Duodenal mucosa (tissue), 2 donors: ENCODE results near the gene NABP1.

Source experiments
- H3K27ac ChIP-seq: one replicate; pipeline ENCODE4 v1.7.0; 2013; ENCODE audit warnings: low read depth, low read length
- H3K27me3 ChIP-seq, 2 donors: one replicate each; pipeline ENCODE4 v1.7.0; 2013; ENCODE audit warnings: low read length in 2 of 2, control low read depth in 1 of 2; ENCODE audit not compliant: insufficient read depth in 2 of 2, control insufficient read depth in 1 of 2
- H3K36me3 ChIP-seq, 2 donors: one replicate each; pipeline ENCODE4 v1.7.0; 2013; ENCODE audit warnings: low read length in 2 of 2, control low read depth in 1 of 2; ENCODE audit not compliant: insufficient read depth in 2 of 2, control insufficient read depth in 1 of 2
- H3K4me1 ChIP-seq, 2 donors: one replicate each; pipeline ENCODE4 v1.7.0; 2013; ENCODE audit warnings: low read length in 2 of 2, control low read depth in 1 of 2; ENCODE audit not compliant: insufficient read depth in 2 of 2, control insufficient read depth in 1 of 2
- H3K4me3 ChIP-seq, 2 donors: one replicate each; pipeline ENCODE4 v1.7.0; 2013; ENCODE audit warnings: low read length in 2 of 2, low read depth in 1 of 2
- H3K9ac ChIP-seq, 2 donors: one replicate each; pipeline ENCODE4 v1.7.0; 2013; ENCODE audit warnings: low read length in 2 of 2, low read depth in 1 of 2
- H3K9me3 ChIP-seq, 2 donors: one replicate each; pipeline ENCODE4 v1.7.0; 2013; ENCODE audit warnings: low read length in 2 of 2, control low read depth in 1 of 2; ENCODE audit not compliant: control insufficient read depth in 1 of 2

NABP1 gene, protein sequence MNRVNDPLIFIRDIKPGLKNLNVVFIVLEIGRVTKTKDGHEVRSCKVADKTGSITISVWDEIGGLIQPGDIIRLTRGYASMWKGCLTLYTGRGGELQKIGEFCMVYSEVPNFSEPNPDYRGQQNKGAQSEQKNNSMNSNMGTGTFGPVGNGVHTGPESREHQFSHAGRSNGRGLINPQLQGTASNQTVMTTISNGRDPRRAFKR

DNA sequence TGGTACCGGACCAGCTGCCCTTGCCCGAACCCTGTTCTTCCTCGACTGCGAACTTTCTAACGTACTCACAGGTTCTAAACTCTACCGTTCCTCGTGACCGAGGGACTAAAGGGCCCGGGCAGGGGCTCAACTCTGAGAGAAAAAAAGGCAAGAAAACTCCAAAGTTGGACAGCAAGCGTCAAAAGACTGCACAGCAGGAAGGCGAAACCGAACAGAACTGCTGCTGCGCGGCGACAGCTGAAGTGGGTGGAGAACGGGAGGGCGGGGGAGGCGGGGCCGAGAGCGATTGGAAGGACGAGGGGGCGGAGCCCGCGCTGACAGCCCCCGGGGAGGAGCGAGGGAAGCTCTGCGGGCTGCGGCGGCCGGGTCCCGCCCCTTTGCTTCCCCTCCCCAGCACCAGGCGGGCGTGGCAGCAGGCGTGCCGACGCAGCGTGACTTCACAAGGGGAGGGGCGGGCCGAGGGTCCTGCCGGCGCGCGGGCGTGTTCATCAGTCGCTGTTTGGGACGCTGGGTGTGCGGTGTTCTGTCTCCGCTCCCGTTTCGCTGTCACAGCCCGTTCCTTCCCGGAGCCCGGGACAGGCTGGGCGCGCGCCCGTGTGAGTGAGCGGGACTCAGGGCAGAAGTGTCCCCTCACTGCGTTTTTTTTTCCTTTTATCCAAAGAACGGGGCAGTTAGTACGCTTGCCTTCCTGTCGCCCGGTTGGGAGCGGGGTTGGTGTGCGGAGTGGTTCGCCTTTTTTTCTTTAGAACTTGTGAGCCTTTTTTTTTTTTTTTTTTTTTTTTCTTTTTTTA is at the start of gene NABP1:
Gene NABP1 (plus strand): TSS at position 491 of the 791 bp plus-strand sequence. CDS start 479 bp downstream, outside the sequence.
- Histone ChIP-seq H3K36me3 (peaks cover 6 to 9% of the 10 kb centered on the region in 2 donors), H3K4me1 (peaks cover 15 to 22% of the 10 kb centered on the region in 2 donors), H3K27me3 (no peaks in the 10 kb centered on the region), H3K9ac (peak within 1 kb of the TSS; percentile 97 to 98), H3K9me3 (no peaks in the 10 kb centered on the region), H3K4me3 (peak within 1 kb of the TSS; percentile 80 to 86), H3K27ac (peak within 1 kb of the TSS; percentile 95)

DNA sequence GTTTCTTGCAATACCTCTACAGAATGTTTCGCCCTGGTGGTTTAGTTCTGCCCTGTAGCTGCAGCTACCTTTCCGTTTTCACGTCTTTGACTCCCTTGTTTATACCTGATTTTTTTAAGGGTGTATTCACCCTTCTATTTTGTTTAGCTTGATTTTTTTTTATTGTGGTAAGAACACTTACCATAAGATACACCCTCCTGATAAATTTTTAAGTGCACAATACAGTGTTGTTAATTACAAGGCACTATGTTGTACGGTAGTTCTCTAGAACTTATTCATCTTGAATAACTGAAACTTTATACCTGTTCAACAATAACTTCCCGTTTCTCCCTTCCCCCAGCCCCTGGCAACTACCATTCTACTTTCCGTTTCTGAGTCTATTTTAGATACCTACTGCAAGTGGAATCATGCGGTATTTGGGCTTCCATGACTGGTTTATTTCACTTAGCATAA is 48.9 kb upstream of the NABP1 start:
- Histone ChIP-seq H3K4me3 (no peak overlapping the region), H3K36me3 (no peaks in the 10 kb centered on the region), H3K27ac (no peak overlapping the region), H3K27me3 (no peaks in the 10 kb centered on the region), H3K9me3 (no peaks in the 10 kb centered on the region), H3K9ac (no peak overlapping the region), H3K4me1 (no peaks in the 10 kb centered on the region)

DNA sequence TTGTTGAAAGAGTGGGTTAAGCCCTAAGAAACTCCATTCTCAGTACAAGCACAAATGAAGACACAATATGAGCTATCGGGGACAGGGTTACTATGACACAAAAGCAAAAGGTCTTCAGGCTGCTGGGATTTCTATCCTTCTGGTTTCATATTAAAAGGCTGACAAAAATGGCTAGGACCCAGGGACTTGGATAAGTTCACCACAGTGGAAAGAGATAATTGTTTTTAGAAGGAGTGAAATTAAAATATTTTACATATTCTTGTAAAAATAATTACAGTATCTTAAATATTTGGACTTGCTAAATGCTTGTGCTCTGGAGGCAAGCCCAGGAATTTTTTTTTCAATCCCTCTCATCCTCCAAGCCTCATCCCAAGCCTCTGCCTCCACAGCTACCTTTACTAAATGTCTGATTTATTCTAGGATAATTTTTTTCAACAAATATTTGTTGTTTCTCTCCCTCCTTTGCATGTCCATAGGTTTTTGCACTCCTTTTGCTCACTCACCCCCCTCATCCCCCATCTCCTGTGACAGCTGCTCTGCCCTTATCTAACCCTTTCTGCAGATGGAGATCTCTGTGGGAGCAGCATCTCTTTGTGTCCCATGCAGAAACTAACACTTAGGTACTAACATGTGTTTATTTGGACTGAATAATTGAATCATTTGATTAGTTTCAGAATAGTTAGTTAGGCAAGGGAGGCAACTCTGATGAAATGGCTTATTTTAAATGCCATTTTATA is 47.8 kb upstream of the NABP1 start:
- no peaks in the 10 kb centered on the region for H3K9me3 ChIP-seq
- no peak overlapping the region for H3K27ac ChIP-seq
- no peaks in the 10 kb centered on the region for H3K36me3 ChIP-seq
- H3K4me3 ChIP-seq, result no peak overlapping the region
- no peaks in the 10 kb centered on the region for H3K4me1 ChIP-seq
- no peaks in the 10 kb centered on the region for H3K27me3 ChIP-seq
- no peak overlapping the region for H3K9ac ChIP-seq

DNA sequence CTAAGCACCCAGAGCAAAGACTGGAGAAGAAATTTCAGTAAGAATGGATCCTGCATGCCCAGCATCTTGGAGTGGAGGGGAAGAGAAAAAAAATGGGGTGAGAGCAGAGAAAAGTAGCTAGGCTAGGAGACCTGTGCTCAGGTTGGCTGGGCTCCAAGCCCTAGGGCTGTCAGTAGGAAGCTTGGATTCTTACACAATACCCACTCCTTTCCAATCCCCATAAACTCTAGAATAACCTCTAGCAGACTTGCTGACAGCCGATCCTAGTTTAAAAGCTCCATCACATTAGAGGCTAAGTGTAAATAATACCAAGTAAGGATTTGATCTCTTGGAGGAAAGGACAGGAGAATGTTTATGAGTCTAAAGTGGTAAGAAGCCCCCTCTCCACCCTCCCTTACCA is 46.2 kb upstream of the NABP1 start:
- H3K27me3 ChIP-seq, result no peaks in the 10 kb centered on the region
- H3K4me3 ChIP-seq, result no peak overlapping the region
- H3K9ac ChIP-seq, result no peak overlapping the region
- H3K27ac ChIP-seq, result no peak overlapping the region
- peaks cover 0 to 1% of the 10 kb centered on the region in 2 donors for H3K4me1 ChIP-seq
- no peaks in the 10 kb centered on the region for H3K36me3 ChIP-seq
- no peaks in the 10 kb centered on the region for H3K9me3 ChIP-seq

DNA sequence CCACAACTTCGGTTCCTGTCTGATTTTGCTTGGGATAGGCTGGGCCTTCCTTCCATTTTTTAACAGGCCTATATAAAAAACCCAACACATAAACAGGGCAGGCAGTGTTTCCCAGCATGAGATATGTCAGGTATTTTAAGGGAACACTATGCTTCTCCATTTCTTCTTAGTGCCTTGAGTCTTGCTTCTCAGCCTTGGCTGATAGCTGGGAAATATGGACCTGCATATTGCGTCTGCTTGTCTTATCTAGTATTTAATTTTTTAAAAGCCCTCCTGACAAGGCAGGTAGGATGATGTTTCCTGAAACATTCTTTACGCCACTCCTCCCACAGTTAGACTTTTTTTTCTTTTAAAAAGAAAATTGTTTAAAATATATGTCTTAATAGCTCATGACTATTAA is 45.5 kb upstream of the NABP1 start:
- no peaks in the 10 kb centered on the region for H3K27me3 ChIP-seq
- H3K27ac ChIP-seq, result no peak overlapping the region
- H3K4me3 ChIP-seq, result no peak overlapping the region
- H3K9ac ChIP-seq, result no peak overlapping the region
- H3K4me1 ChIP-seq, result peaks cover 4 to 8% of the 10 kb centered on the region in 2 donors
- H3K9me3 ChIP-seq, result no peaks in the 10 kb centered on the region
- no peaks in the 10 kb centered on the region for H3K36me3 ChIP-seq

DNA sequence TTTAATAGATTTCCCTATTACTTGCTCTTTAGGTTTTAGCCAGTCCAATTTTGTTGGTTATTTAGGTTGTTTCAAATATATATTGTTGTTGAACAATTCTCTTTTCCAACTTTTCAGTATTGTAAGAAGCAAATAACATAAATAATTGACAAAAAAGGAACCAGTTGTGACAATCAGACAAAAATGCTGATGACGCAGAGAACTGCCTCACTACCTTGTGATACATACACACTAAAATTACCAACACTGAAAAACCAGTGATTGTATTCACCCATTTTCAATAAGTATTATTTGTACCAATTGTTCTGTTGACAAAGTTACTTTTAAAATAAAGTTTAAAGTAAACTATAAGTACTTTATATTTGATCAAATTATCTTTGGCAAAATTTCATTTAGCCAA is 43.1 kb upstream of the NABP1 start:
- Histone ChIP-seq H3K27me3 (no peaks in the 10 kb centered on the region), H3K4me1 (peaks cover 18 to 27% of the 10 kb centered on the region in 2 donors), H3K36me3 (no peaks in the 10 kb centered on the region), H3K9me3 (no peaks in the 10 kb centered on the region), H3K4me3 (no peak overlapping the region), H3K9ac (no peak overlapping the region), H3K27ac (no peak overlapping the region)

DNA sequence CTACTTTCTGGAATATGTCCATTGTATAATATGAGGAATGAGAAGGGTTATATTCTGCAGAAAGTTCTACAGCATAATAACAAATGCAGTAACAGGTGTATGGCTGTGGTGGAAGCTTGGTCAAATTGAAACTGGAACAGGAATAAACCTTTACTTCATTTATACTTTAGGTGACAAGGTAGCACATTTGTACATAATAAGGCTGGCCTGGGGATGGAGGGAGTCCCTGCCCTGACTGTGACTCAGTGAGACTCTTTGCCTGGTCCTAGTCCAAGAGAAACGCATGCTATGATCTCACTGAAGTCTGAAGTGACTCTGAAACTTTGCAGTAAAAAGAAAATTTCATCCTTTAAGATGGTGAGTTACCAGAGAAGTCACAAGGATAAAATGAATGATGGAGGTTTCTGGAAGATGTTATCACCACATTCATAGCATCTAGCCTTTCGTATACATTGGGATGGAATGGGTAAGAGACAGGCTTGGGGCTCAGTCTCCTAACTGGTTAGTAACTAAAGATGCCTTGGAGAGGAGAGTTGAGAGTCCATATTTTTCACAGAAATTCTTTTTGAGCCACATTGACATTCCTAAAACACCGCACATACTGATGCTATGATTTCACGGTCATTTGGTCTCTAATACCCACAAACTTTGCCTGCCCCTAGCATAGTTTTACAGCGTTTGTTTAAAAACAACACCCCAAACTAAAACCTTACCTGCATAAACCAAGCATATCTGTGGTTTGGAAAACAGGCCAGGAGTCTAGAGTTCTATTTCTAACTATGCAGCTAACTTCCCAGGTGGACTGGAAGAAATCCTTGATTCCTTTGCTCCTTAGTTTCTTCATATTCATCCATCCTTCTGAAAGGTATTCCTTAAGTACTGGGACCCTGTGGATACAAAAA is 42.4 kb upstream of the NABP1 start:
- Histone ChIP-seq H3K27ac (no peak overlapping the region), H3K4me3 (no peak overlapping the region), H3K27me3 (no peaks in the 10 kb centered on the region), H3K9ac (no peak overlapping the region), H3K9me3 (no peaks in the 10 kb centered on the region), H3K36me3 (no peaks in the 10 kb centered on the region), H3K4me1 (peaks cover 18 to 31% of the 10 kb centered on the region in 2 donors)

DNA sequence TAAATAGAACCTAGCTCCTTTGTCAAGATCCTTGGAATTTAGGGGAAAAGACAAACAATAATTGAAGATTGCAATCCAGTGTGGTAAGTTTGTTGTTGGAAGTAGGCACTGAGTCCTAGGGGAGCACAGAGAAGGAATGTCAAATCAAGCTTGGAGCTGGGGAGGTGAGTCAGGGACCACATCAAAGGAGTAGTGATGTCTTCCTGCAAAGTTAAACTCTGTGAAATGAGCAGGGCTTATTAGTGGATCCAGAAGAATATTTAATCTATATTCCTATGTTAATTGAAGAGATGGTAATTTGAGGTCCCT is 41.7 kb upstream of the NABP1 start:
- Histone ChIP-seq H3K27me3 (no peaks in the 10 kb centered on the region), H3K4me3 (no peak overlapping the region), H3K36me3 (no peaks in the 10 kb centered on the region), H3K9ac (no peak overlapping the region), H3K9me3 (no peaks in the 10 kb centered on the region), H3K27ac (no peak overlapping the region), H3K4me1 (peaks cover 18 to 36% of the 10 kb centered on the region in 2 donors)

DNA sequence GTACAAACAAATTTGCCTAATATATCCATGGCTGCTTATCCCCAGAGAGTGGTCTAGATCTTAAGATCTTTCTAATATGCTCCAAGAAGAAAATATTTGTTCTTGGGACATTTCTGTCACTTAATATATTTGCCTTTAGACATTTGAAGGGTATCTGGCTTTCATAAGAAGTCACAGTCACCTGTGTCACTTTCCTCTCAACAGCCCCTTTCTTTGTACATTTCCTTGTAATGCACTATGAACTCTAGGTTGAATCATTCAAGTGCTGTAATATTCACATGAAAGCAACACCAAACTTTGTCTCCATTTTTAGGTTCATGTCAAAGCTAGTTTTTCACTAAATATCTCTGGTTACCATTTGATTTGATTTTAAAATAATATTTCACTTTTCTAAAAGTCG is 41.4 kb upstream of the NABP1 start:
- Histone ChIP-seq H3K27me3 (no peaks in the 10 kb centered on the region), H3K4me3 (no peak overlapping the region), H3K36me3 (no peaks in the 10 kb centered on the region), H3K9ac (no peak overlapping the region), H3K4me1 (peaks cover 18 to 40% of the 10 kb centered on the region in 2 donors), H3K27ac (no peak overlapping the region), H3K9me3 (no peaks in the 10 kb centered on the region)
